ENCODE measurements around the gene FKBP1A. TPM values are rescaled to one million over a fixed set of nuclear protein-coding genes. Genes with fewer than 3 reads are reported as not detected.
A peak's percentile ranks its signal among the peaks of the same experiment; 100 is the strongest.

FKBP1A gene
- total and polyA plus RNA-seq, 9 of the 15 experiments (the other 6 are each of a cell fraction or from before 2014, with no cell fraction given) = 48.8 to 502 (median 89.6) TPM

GRCh38 chr20:1322511-1323245, 70.2 kb downstream of the FKBP1A start:
- FAIRE-seq (no peak), DNase-seq (ENCODE audit: extremely low read depth in 1 of 4, low spot score in 3 of 4) (no peak), ATAC-seq (no peak)
- Histone ChIP-seq H3K27ac (ENCODE audit: extremely low read depth, low read depth, low read length) (no peak overlapping the region), H3K4me3 (no peak overlapping the region), H4K20me1 (replicated peaks; ENCODE audit: control insufficient read depth, insufficient read depth, low read length) (peaks cover 7% of the 10 kb centered on the region; the same call in 1 of the 2 replicates), H3K4me1 (replicated peaks in 1 of 2; ENCODE audit: control insufficient read depth in 2 of 2, insufficient read depth in 2 of 2, low read length in 2 of 2) (peaks cover 16 to 23% of the 10 kb centered on the region in 2 experiments; a peak in 4 of 5 replicates), H3K36me3 (ENCODE audit: control insufficient read depth, insufficient read depth, low read length) (0 out of 3 replicates have a peak, but pooled peaks cover 5% of the 10 kb centered on the region), H3K27me3 (ENCODE audit: control insufficient read depth in 2 of 2, insufficient read depth in 2 of 2, low read length in 2 of 2) (no peaks in the 10 kb centered on the region), H2AFZ (ENCODE audit: low read depth, low read length) (no peak overlapping the region), H3K9me3 (replicated peaks; ENCODE audit: control insufficient read depth, insufficient read depth, low read depth, low read length) (no peaks in the 10 kb centered on the region), H3K9ac (ENCODE audit: insufficient read depth in 1 of 2, low read depth in 2 of 2, low read length in 2 of 2) (peak overlapping the region in 1 of 2 experiments; percentile 37; a peak in 1 of 4 replicates), H3K79me2 (ENCODE audit: control insufficient read depth, insufficient read depth, low read length) (peaks cover 25% of the 10 kb centered on the region), H3K9me1 (ENCODE audit: control insufficient read depth, insufficient read depth, low read length) (no peaks in the 10 kb centered on the region), H3K4me2 (ENCODE audit: insufficient read depth, low read length) (no peak overlapping the region)
- BruUV-seq (replicated peaks) = no TSS peak
- ChIA-PET POLR2A (interaction anchor here (0.8 kb wide), 3 partner anchors 9 to 70 kb away, joined by 3 to 4 read pairs (median 3); partner anchors contain the start of gene FKBP1A), CTCF (ENCODE audit: low intra/inter-chr PET ratio) (no interaction called here)
- in situ Hi-C loops (cut with MboI) (no loop called here), intact Hi-C loops (cut with micrococcal nuclease) (loop anchor here (10.0 kb wide), 1 partner anchor 142 kb away; the partner anchor contains the start of gene NSFL1C)
- 66% methylated on average over 7 of the region's 11 CpGs for WGBS (ENCODE audit: insufficient coverage, low coverage, missing lambda C conversion rate)
- TF ChIP-seq SFPQ (IDR thresholded peaks at IDR 0.05; ENCODE audit: low read depth, low read length) = no peak
- no peak for TF ChIP-seq SRSF1 (IDR thresholded peaks at IDR 0.05; ENCODE audit: low read depth, low read length)
- TF ChIP-seq CHCHD3 (CRISPR knock-in tag; IDR thresholded peaks at IDR 0.05) = no peak
- no peak for TF ChIP-seq ID3 (CRISPR knock-in tag; IDR thresholded peaks at IDR 0.05)
- TF ChIP-seq ID3 (tag; IDR thresholded peaks at IDR 0.05) = no peak
- no peak for TF ChIP-seq CXXC5 (CRISPR knock-in tag; IDR thresholded peaks at IDR 0.05)
- TF ChIP-seq ZBTB1 (CRISPR knock-in tag; IDR thresholded peaks at IDR 0.05; ENCODE audit: borderline replicate concordance, low read depth) = no peak
- no peak for TF ChIP-seq UBTF (IDR thresholded peaks at IDR 0.05; ENCODE audit: borderline replicate concordance in 1 of 2, low read depth in 2 of 2, low read length in 2 of 2)
- no peak for TF ChIP-seq ZNF583 (CRISPR knock-in tag; IDR thresholded peaks at IDR 0.05)

All from K562 (cell line).